Measurements from ENCODE around the gene SLC6A18.

- TF ChIP-seq, protein P1, sequence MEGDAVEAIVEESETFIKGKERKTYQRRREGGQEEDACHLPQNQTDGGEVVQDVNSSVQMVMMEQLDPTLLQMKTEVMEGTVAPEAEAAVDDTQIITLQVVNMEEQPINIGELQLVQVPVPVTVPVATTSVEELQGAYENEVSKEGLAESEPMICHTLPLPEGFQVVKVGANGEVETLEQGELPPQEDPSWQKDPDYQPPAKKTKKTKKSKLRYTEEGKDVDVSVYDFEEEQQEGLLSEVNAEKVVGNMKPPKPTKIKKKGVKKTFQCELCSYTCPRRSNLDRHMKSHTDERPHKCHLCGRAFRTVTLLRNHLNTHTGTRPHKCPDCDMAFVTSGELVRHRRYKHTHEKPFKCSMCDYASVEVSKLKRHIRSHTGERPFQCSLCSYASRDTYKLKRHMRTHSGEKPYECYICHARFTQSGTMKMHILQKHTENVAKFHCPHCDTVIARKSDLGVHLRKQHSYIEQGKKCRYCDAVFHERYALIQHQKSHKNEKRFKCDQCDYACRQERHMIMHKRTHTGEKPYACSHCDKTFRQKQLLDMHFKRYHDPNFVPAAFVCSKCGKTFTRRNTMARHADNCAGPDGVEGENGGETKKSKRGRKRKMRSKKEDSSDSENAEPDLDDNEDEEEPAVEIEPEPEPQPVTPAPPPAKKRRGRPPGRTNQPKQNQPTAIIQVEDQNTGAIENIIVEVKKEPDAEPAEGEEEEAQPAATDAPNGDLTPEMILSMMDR (IDR thresholded peaks at IDR 0.05), result no peak
- no peak for TF ChIP-seq ZFX (IDR thresholded peaks at IDR 0.05; ENCODE audit: borderline replicate concordance)
Observed at GRCh38 chr5:1265461-1266455, 40.6 kb downstream of the SLC6A18 start.

Data from 22Rv1 (cell line).